HepG2 (cell line): ENCODE measurements around the gene RUVBL2. TPM values are rescaled to one million over a fixed set of nuclear protein-coding genes. Genes with fewer than 3 reads are reported as not detected.

Source experiments
- ESRRA ChIP-seq: sonication (generic); formaldehyde crosslinking; IDR thresholded peaks from 2 replicates; pipeline ENCODE4 v1.5.1; 2020; ENCODE audit warnings: mild to moderate bottlenecking, low read depth, missing genetic modification reagents
- KLF12 ChIP-seq: sonication (generic); formaldehyde crosslinking; IDR thresholded peaks from 2 replicates; pipeline ENCODE4 v1.4.0; 2020; ENCODE audit warnings: missing genetic modification reagents, borderline replicate concordance
- KMT2B ChIP-seq: IDR thresholded peaks from 2 replicates; pipeline ENCODE4 v1.6.1; 2016; ENCODE audit warnings: missing genetic modification reagents, missing compliant biosample characterization
- NFIB ChIP-seq: sonication (generic); formaldehyde crosslinking; IDR thresholded peaks from 2 replicates; pipeline ENCODE4 v1.9.0; 2021; ENCODE audit warnings: missing genetic modification reagents, mild to moderate bottlenecking, borderline replicate concordance
- RCOR2 ChIP-seq: IDR thresholded peaks from 2 replicates; pipeline ENCODE4 v1.6.1; 2016; ENCODE audit warnings: missing biosample characterization, missing genetic modification reagents
- RFX1 ChIP-seq: fragments of 450-650 bp; IDR thresholded peaks from 2 replicates; pipeline ENCODE4 v1.6.1; 2017
- ZFP90 ChIP-seq: sonication (generic); formaldehyde crosslinking; IDR thresholded peaks from 2 replicates; pipeline ENCODE4 v1.8.0; 2022; ENCODE audit warnings: missing genetic modification reagents, mild to moderate bottlenecking, inconsistent platforms, borderline replicate concordance
- ZNF138 ChIP-seq: sonication (generic); formaldehyde crosslinking; IDR thresholded peaks from 2 replicates; pipeline ENCODE4 v1.5.0; 2020; ENCODE audit warnings: mild to moderate bottlenecking, low read depth, missing genetic modification reagents
- ZNF225 ChIP-seq: sonication (generic); formaldehyde crosslinking; IDR thresholded peaks from 2 replicates; pipeline ENCODE4 v1.4.0; 2020; ENCODE audit warnings: mild to moderate bottlenecking, missing genetic modification reagents
- ZNF256 ChIP-seq: sonication (generic); formaldehyde crosslinking; conservative IDR thresholded peaks from 2 replicates; pipeline ENCODE4 v1.4.0; 2020; ENCODE audit warnings: missing genetic modification reagents
- ZNF350 ChIP-seq: sonication (generic); formaldehyde crosslinking; IDR thresholded peaks from 2 replicates; pipeline ENCODE4 v1.4.0; 2020; ENCODE audit warnings: mild to moderate bottlenecking, low read depth, missing genetic modification reagents, borderline replicate concordance
- ZNF878 ChIP-seq: sonication (generic); formaldehyde crosslinking; IDR thresholded peaks from 2 replicates; pipeline ENCODE4 v1.8.1; 2023; ENCODE audit warnings: mild to moderate bottlenecking, missing genetic modification reagents, moderate library complexity
- ZSCAN29 ChIP-seq: sonication (generic); formaldehyde crosslinking; conservative IDR thresholded peaks from 2 replicates; pipeline ENCODE4 v1.4.0; 2020; ENCODE audit warnings: mild to moderate bottlenecking, missing genetic modification reagents
- polyA plus RNA-seq, 8 experiments: library from polyadenylated mRNA; depleted of rRNA in 3 of 8; stranded (reverse) in 7 of 8; unstranded in 1 of 8; fragments of >200 nt; fragmentation: Illumina TruSeq in 4 of 8; extraction: Trizol in 4 of 8; gene quantifications; 2 replicates each; pipeline versions ENCODE4 v1.2.1 to v1.2.3, GENCODE V29; 2011 to 2016; ENCODE audit warnings: low read depth in 4 of 8, missing spikeins in 1 of 8, mixed read lengths in 1 of 8; ENCODE audit not compliant: insufficient read depth in 1 of 8
- total RNA-seq, 5 experiments: library from RNA; depleted of rRNA; stranded (reverse); fragments of >200 nt; fragmentation: Illumina TruSeq; extraction: Trizol; gene quantifications; 2 replicates each; pipeline ENCODE4 v1.2.3, GENCODE V29; 2016; ENCODE audit warnings: low read depth in 1 of 5
- TF ChIP-seq, protein P1 (sequence below): IDR thresholded peaks from 2 replicates; pipeline ENCODE4 v1.6.1; 2018; ENCODE audit warnings: missing genetic modification reagents, mild to moderate bottlenecking, missing compliant biosample characterization
- TF ChIP-seq, protein P2 (sequence below): sonication (generic); formaldehyde crosslinking; IDR thresholded peaks from 2 replicates; pipeline ENCODE4 v1.9.0; 2021; ENCODE audit warnings: missing genetic modification reagents, mild to moderate bottlenecking, borderline replicate concordance
- TF ChIP-seq, protein P3 (sequence below): sonication (generic); formaldehyde crosslinking; IDR thresholded peaks from 2 replicates; pipeline ENCODE4 v1.4.0; 2020; ENCODE audit warnings: mild to moderate bottlenecking, missing genetic modification reagents
- TF ChIP-seq, protein P4 (sequence below), 2 experiments: sonication (generic) in 1 of 2; formaldehyde crosslinking in 1 of 2; IDR thresholded peaks; 2 replicates each; pipeline versions ENCODE4 v1.4.0 to v1.6.1; 2018 to 2020; ENCODE audit warnings: missing genetic modification reagents in 2 of 2, borderline replicate concordance in 1 of 2, low read depth in 1 of 2, mild to moderate bottlenecking in 1 of 2, missing biosample characterization in 1 of 2
- TF ChIP-seq, protein P5 (sequence below): sonication (generic); formaldehyde crosslinking; IDR thresholded peaks from 2 replicates; pipeline ENCODE4 v1.4.0; 2020; ENCODE audit warnings: missing genetic modification reagents, low read depth, mild to moderate bottlenecking, borderline replicate concordance
- TF ChIP-seq, protein P6 (sequence below): sonication (generic); formaldehyde crosslinking; conservative IDR thresholded peaks from 2 replicates; pipeline ENCODE4 v1.4.0; 2020; ENCODE audit warnings: mild to moderate bottlenecking, missing genetic modification reagents, moderate library complexity

RUVBL2 gene
- total and polyA plus RNA-seq, 2 of the 13 experiments (the other 11 are each of a cell fraction or from before 2014, with no cell fraction given) = 120 to 122 TPM

DNA sequence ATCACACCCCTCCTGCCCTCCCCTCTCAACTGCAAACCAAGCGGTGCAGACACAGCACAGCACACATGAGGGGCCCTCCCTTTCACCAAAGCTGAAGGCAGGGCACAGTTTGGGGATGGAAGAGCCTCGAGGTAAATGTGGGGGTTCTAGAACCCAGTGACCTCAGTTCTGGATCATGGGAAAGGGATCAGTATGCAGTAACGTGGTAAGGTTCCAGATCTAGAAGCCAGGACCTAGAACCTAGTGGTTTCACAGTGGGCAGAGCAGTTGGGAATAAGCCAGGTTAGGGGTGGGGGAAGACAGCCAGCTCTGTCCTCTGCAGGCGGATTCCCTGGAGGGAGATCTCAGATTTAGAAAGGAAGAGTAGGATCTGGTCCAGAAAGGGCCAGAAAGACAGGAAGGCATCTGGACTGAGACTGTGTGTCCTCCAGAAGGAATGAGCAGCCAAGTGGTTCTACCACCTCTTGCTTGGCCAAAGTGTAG, 25.5 kb upstream of the RUVBL2 start (continued):
- TF ChIP-seq, protein P1, sequence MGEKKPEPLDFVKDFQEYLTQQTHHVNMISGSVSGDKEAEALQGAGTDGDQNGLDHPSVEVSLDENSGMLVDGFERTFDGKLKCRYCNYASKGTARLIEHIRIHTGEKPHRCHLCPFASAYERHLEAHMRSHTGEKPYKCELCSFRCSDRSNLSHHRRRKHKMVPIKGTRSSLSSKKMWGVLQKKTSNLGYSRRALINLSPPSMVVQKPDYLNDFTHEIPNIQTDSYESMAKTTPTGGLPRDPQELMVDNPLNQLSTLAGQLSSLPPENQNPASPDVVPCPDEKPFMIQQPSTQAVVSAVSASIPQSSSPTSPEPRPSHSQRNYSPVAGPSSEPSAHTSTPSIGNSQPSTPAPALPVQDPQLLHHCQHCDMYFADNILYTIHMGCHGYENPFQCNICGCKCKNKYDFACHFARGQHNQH (CRISPR knock-in tag) = no peak
- TF ChIP-seq RFX1 (no peak), ZFP90 (CRISPR knock-in tag) (no peak), RCOR2 (CRISPR knock-in tag) (no peak), ZNF878 (peak; percentile 35; the same call in 1 of the 2 replicates), ZNF256 (no peak), KMT2B (no peak), NFIB (no peak), ZNF225 (CRISPR knock-in tag) (no peak), KLF12 (no peak), ZNF350 (CRISPR knock-in tag) (no peak), ESRRA (CRISPR knock-in tag) (no peak), ZNF138 (CRISPR knock-in tag) (no peak), ZSCAN29 (no peak)
- TF ChIP-seq, protein P2, sequence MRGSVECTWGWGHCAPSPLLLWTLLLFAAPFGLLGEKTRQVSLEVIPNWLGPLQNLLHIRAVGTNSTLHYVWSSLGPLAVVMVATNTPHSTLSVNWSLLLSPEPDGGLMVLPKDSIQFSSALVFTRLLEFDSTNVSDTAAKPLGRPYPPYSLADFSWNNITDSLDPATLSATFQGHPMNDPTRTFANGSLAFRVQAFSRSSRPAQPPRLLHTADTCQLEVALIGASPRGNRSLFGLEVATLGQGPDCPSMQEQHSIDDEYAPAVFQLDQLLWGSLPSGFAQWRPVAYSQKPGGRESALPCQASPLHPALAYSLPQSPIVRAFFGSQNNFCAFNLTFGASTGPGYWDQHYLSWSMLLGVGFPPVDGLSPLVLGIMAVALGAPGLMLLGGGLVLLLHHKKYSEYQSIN (CRISPR knock-in tag) = no peak
- TF ChIP-seq, protein P3, sequence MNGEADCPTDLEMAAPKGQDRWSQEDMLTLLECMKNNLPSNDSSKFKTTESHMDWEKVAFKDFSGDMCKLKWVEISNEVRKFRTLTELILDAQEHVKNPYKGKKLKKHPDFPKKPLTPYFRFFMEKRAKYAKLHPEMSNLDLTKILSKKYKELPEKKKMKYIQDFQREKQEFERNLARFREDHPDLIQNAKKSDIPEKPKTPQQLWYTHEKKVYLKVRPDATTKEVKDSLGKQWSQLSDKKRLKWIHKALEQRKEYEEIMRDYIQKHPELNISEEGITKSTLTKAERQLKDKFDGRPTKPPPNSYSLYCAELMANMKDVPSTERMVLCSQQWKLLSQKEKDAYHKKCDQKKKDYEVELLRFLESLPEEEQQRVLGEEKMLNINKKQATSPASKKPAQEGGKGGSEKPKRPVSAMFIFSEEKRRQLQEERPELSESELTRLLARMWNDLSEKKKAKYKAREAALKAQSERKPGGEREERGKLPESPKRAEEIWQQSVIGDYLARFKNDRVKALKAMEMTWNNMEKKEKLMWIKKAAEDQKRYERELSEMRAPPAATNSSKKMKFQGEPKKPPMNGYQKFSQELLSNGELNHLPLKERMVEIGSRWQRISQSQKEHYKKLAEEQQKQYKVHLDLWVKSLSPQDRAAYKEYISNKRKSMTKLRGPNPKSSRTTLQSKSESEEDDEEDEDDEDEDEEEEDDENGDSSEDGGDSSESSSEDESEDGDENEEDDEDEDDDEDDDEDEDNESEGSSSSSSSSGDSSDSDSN = no peak
- TF ChIP-seq, protein P4, sequence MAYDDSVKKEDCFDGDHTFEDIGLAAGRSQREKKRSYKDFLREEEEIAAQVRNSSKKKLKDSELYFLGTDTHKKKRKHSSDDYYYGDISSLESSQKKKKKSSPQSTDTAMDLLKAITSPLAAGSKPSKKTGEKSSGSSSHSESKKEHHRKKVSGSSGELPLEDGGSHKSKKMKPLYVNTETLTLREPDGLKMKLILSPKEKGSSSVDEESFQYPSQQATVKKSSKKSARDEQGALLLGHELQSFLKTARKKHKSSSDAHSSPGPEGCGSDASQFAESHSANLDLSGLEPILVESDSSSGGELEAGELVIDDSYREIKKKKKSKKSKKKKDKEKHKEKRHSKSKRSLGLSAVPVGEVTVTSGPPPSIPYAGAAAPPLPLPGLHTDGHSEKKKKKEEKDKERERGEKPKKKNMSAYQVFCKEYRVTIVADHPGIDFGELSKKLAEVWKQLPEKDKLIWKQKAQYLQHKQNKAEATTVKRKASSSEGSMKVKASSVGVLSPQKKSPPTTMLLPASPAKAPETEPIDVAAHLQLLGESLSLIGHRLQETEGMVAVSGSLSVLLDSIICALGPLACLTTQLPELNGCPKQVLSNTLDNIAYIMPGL (CRISPR knock-in tag; IDR thresholded peaks at IDR 0.05; ENCODE audit: borderline replicate concordance in 1 of 2, low read depth in 1 of 2) = no peak
- TF ChIP-seq, protein P5, sequence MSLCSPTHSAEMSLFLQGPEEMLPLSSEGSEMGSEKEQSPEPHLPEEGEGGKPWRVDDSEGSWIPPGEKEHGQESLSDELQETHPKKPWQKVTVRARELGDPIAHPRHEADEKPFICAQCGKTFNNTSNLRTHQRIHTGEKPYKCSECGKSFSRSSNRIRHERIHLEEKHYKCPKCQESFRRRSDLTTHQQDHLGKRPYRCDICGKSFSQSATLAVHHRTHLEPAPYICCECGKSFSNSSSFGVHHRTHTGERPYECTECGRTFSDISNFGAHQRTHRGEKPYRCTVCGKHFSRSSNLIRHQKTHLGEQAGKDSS (CRISPR knock-in tag) = no peak
- TF ChIP-seq, protein P6, sequence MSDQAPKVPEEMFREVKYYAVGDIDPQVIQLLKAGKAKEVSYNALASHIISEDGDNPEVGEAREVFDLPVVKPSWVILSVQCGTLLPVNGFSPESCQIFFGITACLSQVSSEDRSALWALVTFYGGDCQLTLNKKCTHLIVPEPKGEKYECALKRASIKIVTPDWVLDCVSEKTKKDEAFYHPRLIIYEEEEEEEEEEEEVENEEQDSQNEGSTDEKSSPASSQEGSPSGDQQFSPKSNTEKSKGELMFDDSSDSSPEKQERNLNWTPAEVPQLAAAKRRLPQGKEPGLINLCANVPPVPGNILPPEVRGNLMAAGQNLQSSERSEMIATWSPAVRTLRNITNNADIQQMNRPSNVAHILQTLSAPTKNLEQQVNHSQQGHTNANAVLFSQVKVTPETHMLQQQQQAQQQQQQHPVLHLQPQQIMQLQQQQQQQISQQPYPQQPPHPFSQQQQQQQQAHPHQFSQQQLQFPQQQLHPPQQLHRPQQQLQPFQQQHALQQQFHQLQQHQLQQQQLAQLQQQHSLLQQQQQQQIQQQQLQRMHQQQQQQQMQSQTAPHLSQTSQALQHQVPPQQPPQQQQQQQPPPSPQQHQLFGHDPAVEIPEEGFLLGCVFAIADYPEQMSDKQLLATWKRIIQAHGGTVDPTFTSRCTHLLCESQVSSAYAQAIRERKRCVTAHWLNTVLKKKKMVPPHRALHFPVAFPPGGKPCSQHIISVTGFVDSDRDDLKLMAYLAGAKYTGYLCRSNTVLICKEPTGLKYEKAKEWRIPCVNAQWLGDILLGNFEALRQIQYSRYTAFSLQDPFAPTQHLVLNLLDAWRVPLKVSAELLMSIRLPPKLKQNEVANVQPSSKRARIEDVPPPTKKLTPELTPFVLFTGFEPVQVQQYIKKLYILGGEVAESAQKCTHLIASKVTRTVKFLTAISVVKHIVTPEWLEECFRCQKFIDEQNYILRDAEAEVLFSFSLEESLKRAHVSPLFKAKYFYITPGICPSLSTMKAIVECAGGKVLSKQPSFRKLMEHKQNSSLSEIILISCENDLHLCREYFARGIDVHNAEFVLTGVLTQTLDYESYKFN (CRISPR knock-in tag) = no peak
